Hepatocyte (in vitro differentiated cells): ENCODE results near the gene CCL24. TPM values are rescaled to one million over a fixed set of nuclear protein-coding genes. Genes with fewer than 3 reads are reported as not detected.

Experiments used
- DNase-seq: peaks from one replicate; pipeline ENCODE4 v3.0.0-alpha.2; 2016; ENCODE audit warnings: low spot score
- H2AFZ ChIP-seq: fragments of 200-600 bp; sonication (generic); 2 replicates; pipeline ENCODE4 v1.6.0; 2016; ENCODE audit warnings: antibody characterized with exemption, mild to moderate bottlenecking
- H3K27ac ChIP-seq: fragments of 200-600 bp; sonication (generic); 2 replicates; pipeline ENCODE4 v1.5.1; 2016; ENCODE audit warnings: mild to moderate bottlenecking
- H3K27me3 ChIP-seq: fragments of 200-600 bp; sonication (generic); 2 replicates; pipeline ENCODE4 v1.6.1; 2016
- H3K36me3 ChIP-seq: fragments of 200-600 bp; sonication (generic); replicated peaks from 2 replicates; pipeline ENCODE4 v1.5.1; 2016; ENCODE audit warnings: low read depth; ENCODE audit not compliant: insufficient read depth
- H3K4me1 ChIP-seq: fragments of 200-600 bp; sonication (generic); 2 replicates; pipeline ENCODE4 v1.5.1; 2016; ENCODE audit warnings: mild to moderate bottlenecking, moderate library complexity; ENCODE audit not compliant: insufficient read depth
- H3K4me2 ChIP-seq: fragments of 200-600 bp; sonication (generic); 2 replicates; pipeline ENCODE4 v1.6.0; 2016
- H3K4me3 ChIP-seq: fragments of 200-600 bp; sonication (generic); 2 replicates; pipeline ENCODE4 v1.5.1; 2016; ENCODE audit warnings: mild to moderate bottlenecking
- H3K79me2 ChIP-seq: fragments of 200-600 bp; sonication (generic); 2 replicates; pipeline ENCODE4 v1.6.0; 2017; ENCODE audit warnings: mild to moderate bottlenecking
- H3K9me2 ChIP-seq: fragments of 200-600 bp; sonication (generic); replicated peaks from 2 replicates; pipeline ENCODE4 v1.6.0; 2017; ENCODE audit warnings: mild to moderate bottlenecking; ENCODE audit not compliant: insufficient read depth
- H3K9me3 ChIP-seq: fragments of 200-600 bp; sonication (generic); 2 replicates; pipeline ENCODE4 v1.5.1; 2016; ENCODE audit warnings: low read depth, mild to moderate bottlenecking
- H4K20me1 ChIP-seq: fragments of 200-600 bp; sonication (generic); 2 replicates; pipeline ENCODE4 v1.6.0; 2016; ENCODE audit warnings: mild to moderate bottlenecking; ENCODE audit not compliant: insufficient read depth, poor library complexity, severe bottlenecking
- CTCF ChIP-seq: fragments of 200-600 bp; sonication (generic); IDR thresholded peaks from 2 replicates; pipeline ENCODE4 v1.5.1; 2016; ENCODE audit warnings: antibody characterized with exemption, mild to moderate bottlenecking; ENCODE audit not compliant: poor library complexity
- EZH2 ChIP-seq: fragments of 200-600 bp; sonication (generic); IDR thresholded peaks from 2 replicates; pipeline ENCODE4 v1.6.1; 2016; ENCODE audit warnings: antibody characterized with exemption, mild to moderate bottlenecking, borderline replicate concordance
- EZH2phosphoT487 ChIP-seq: fragments of 200-600 bp; sonication (generic); IDR thresholded peaks from one replicate; pipeline ENCODE4 v1.6.1; 2018; ENCODE audit warnings: antibody characterized with exemption, mild to moderate bottlenecking, low read depth, moderate library complexity; ENCODE audit not compliant: unreplicated experiment, severe bottlenecking
- WGBS: methylation state at CpG from one replicate; pipeline ENCODE4 v1.1.6; 2016; ENCODE audit warnings: low lambda C conversion rate; ENCODE audit errors: missing lambda C conversion rate; 5-methylcytosine and 5-hydroxymethylcytosine counted together
- polyA plus RNA-seq: library from polyadenylated mRNA; unstranded; fragments of >200 nt; fragmentation: Nextera tagmentation; extraction: Ambion mirVana; gene quantifications from 2 replicates; pipeline ENCODE4 v1.2.1, GENCODE V29; 2016
- total RNA-seq: library from RNA; depleted of rRNA; stranded (reverse); fragments of >200 nt; gene quantifications from 2 replicates; pipeline ENCODE4 v1.2.3, GENCODE V29; 2014

CCL24 gene
- total and polyA plus RNA-seq, 2 experiments from 2014 or later = not detected

- H2AFZ ChIP-seq = no peak overlapping the region
- H3K36me3 ChIP-seq = no peaks in the 10 kb centered on the region
- no peaks in the 10 kb centered on the region for H3K4me1 ChIP-seq
- H3K9me3 ChIP-seq = no peaks in the 10 kb centered on the region
- H3K9me2 ChIP-seq = no peaks in the 10 kb centered on the region
- DNase-seq = no peak
- 90% methylated on average over 2 of the region's 2 CpGs for WGBS
- no peak overlapping the region for H3K27ac ChIP-seq
- no peak overlapping the region for H3K4me3 ChIP-seq
- no peaks in the 10 kb centered on the region for H3K79me2 ChIP-seq
- TF ChIP-seq EZH2phosphoT487 = no peak
- no peak for TF ChIP-seq EZH2
- no peak for TF ChIP-seq CTCF
- no peak overlapping the region for H3K4me2 ChIP-seq
- no peaks in the 10 kb centered on the region for H4K20me1 ChIP-seq
- H3K27me3 ChIP-seq = no peaks in the 10 kb centered on the region
These were observed 9.6 kb downstream of the CCL24 start for GRCh38 chr7:75804004-75804403.

GRCh38 chr7:75802552-75802821, 11.1 kb downstream of the CCL24 start:
- H3K9me3 ChIP-seq = no peaks in the 10 kb centered on the region
- H3K9me2 ChIP-seq = no peaks in the 10 kb centered on the region
- WGBS = 93% methylated on average over 5 of the region's 5 CpGs
- H3K79me2 ChIP-seq = no peaks in the 10 kb centered on the region
- no peaks in the 10 kb centered on the region for H3K36me3 ChIP-seq
- no peak overlapping the region for H3K4me3 ChIP-seq
- no peaks in the 10 kb centered on the region for H4K20me1 ChIP-seq
- no peaks in the 10 kb centered on the region for H3K4me1 ChIP-seq
- TF ChIP-seq EZH2phosphoT487 (no peak), CTCF (no peak), EZH2 (no peak)
- DNase-seq = no peak
- no peak overlapping the region for H2AFZ ChIP-seq
- H3K27ac ChIP-seq = no peak overlapping the region
- H3K4me2 ChIP-seq = no peak overlapping the region
- H3K27me3 ChIP-seq = no peaks in the 10 kb centered on the region

- WGBS = 68% methylated on average over 4 of the region's 4 CpGs
- H3K4me1 ChIP-seq = peaks cover 4% of the 10 kb centered on the region
- no peaks in the 10 kb centered on the region for H3K79me2 ChIP-seq
- no peak overlapping the region for H3K27ac ChIP-seq
- no peak overlapping the region for H2AFZ ChIP-seq
- TF ChIP-seq EZH2phosphoT487 = no peak
- TF ChIP-seq CTCF = no peak
- no peak for TF ChIP-seq EZH2
- no peaks in the 10 kb centered on the region for H3K9me2 ChIP-seq
- H3K36me3 ChIP-seq = no peaks in the 10 kb centered on the region
- H3K9me3 ChIP-seq = no peaks in the 10 kb centered on the region
- no peak for DNase-seq
- no peak overlapping the region for H3K4me3 ChIP-seq
- no peaks in the 10 kb centered on the region for H4K20me1 ChIP-seq
- no peaks in the 10 kb centered on the region for H3K27me3 ChIP-seq
- no peak overlapping the region for H3K4me2 ChIP-seq
These were observed 14.8 kb downstream of the CCL24 start for GRCh38 chr7:75798770-75799169.

GRCh38 chr7:75796420-75796819, 17.2 kb downstream of the CCL24 start:
- no peaks in the 10 kb centered on the region for H3K36me3 ChIP-seq
- WGBS = 81% methylated on average over 6 of the region's 6 CpGs
- H4K20me1 ChIP-seq = no peaks in the 10 kb centered on the region
- no peaks in the 10 kb centered on the region for H3K9me2 ChIP-seq
- H3K4me2 ChIP-seq = no peak overlapping the region
- no peak overlapping the region for H3K4me3 ChIP-seq
- H3K27me3 ChIP-seq = no peaks in the 10 kb centered on the region
- H2AFZ ChIP-seq = no peak overlapping the region
- no peak for DNase-seq
- H3K27ac ChIP-seq = peak overlapping the region; percentile 26
- TF ChIP-seq CTCF (no peak), EZH2 (no peak), EZH2phosphoT487 (no peak)
- H3K4me1 ChIP-seq = peaks cover 8% of the 10 kb centered on the region
- no peaks in the 10 kb centered on the region for H3K79me2 ChIP-seq
- H3K9me3 ChIP-seq = no peaks in the 10 kb centered on the region
